Left ventricle myocardium superior (tissue), 1 donor: Measurements from ENCODE around the gene PRDM13. TPM values are rescaled to one million over a fixed set of nuclear protein-coding genes. Genes with fewer than 3 reads are reported as not detected.
"Not testable (repeated sequence)": the region's sequence is repeated elsewhere in the genome, so short reads cannot be mapped to it uniquely, and the experiment has no call there.

Experiments
- ATAC-seq: fragments of 200-7000 bp; cut with Tn5 transposase; one replicate; pipeline ENCODE4 v1.9.1; 2020; ENCODE audit warnings: mild to moderate bottlenecking, moderate library complexity
- DNase-seq: peaks from one replicate; pipeline ENCODE4 v3.0.0-alpha.2; 2020
- intact Hi-C: fragments of 100-400 bp; cut with micrococcal nuclease; formaldehyde crosslinking; loops from one replicate; pipeline ENCODE4 v1.11.0; 2022
- long read RNA-seq: library from polyadenylated mRNA; unstranded; transcript quantifications from one replicate; pipeline ENCODE4 v2.0.0, GENCODE V29; 2021
- total RNA-seq: library from RNA; stranded (reverse); fragmentation: NEBNext Ultra II Directional; extraction: Animal tissue kit (Norgen Biotek cat#: 25700); gene quantifications from one replicate; pipeline ENCODE4 v1.2.1, GENCODE V29; 2021
- donor health status: DM: no; HTN: yes; CAD: no; lungs with severe emphysema.

Gene PRDM13
- not detected for total RNA-seq
- long read RNA-seq: 0 reads

- intact Hi-C loops: no loop called here
- ATAC-seq: no peak
- no peak for DNase-seq
Observed at GRCh38 chr6:99606656-99607415, at the start of gene PRDM13. Gene PRDM13, plus strand, starts transcription at chr6:99606833. Its CDS starts 202 bp downstream, at chr6:99607035.

GRCh38 chr6:99559057-99559456 is 47.6 kb upstream of the PRDM13 start:
- ATAC-seq: no peak
- DNase-seq: no peak
- intact Hi-C loops: no loop called here

DNA sequence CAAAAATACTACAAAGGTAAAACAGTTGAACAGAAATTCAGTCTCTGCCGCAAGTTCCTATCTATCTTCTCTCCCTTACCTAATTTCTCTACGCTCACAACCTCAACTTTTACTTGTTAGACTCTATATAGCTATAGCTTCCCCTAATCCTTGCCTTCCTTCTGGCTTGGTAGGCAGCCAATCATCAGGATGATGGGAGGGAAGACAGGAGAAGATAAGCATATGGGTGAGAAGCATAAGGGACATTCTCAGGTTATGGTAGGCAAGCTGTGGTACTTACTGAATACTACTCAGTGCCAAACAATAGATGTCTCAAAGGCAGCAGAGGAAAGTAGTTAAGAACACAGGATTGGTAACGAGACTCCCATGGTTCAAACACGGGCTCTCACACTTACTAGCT is 46.0 kb upstream of the PRDM13 start:
- DNase-seq (no peak), ATAC-seq (no peak)
- intact Hi-C loops: no loop called here

GRCh38 chr6:99563056-99563723 is 43.4 kb upstream of the PRDM13 start:
- DNase-seq (no peak), ATAC-seq (no peak)
- intact Hi-C loops: no loop called here

- intact Hi-C loops: no loop called here
- peak; percentile 100 for ATAC-seq
- peak; percentile 93 for DNase-seq
Observed at GRCh38 chr6:99568103-99568933, 38.3 kb upstream of the PRDM13 start, which contains the start of gene CCNC. Gene CCNC, minus strand, starts transcription at chr6:99568660. Its CDS starts 133 bp downstream, at chr6:99568527.

DNA sequence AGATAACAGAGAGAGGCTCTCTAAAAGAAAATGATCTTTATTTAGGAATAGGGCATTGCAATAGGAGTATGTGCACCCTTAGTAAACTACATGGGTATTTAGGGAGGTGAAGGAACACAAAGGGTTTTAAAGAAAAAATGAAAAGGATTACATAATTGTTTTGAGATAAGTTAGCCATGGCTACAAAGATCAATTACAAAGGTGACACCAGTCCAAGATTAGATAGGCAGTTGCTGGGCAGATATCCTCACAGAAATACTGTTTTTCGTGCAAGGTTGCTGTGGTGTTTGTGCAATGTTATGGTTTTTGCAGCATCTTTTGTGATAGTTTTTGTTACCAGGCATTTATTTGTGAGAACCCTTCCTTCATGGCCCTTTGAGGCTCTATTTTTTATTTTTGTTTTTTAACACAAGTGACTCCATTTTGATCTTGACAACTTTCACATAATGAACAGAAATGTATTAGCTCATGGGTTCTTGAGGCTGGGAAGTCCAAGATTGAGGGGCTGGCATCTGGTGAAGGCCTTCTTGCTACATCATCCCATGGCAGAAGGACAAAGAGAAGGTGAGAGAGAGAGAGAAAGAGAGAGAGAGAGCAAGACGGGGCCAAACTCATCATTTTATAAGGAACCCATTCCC is 32.5 kb upstream of the PRDM13 start:
- no peak for DNase-seq
- no peak for ATAC-seq
- intact Hi-C loops: no loop called here

GRCh38 chr6:99575544-99576227 is 30.9 kb upstream of the PRDM13 start:
- ATAC-seq: no peak

GRCh38 chr6:99579781-99580180 is 26.9 kb upstream of the PRDM13 start:
- intact Hi-C loops: loop anchor here (10.0 kb wide), 1 partner anchor 165 kb away; no protein-coding TSS in a partner anchor
- DNase-seq: no peak
- no peak for ATAC-seq

More at GRCh38 chr6:99575544-99576227, 30.9 kb upstream of the PRDM13 start:
- intact Hi-C loops: no loop called here
- no peak for DNase-seq

- no peak for ATAC-seq
- intact Hi-C loops: loop anchor here (10.0 kb wide), 1 partner anchor 157 kb away; no protein-coding TSS in a partner anchor
- DNase-seq: no peak
Observed at GRCh38 chr6:99587792-99588191, 18.8 kb upstream of the PRDM13 start.

DNA sequence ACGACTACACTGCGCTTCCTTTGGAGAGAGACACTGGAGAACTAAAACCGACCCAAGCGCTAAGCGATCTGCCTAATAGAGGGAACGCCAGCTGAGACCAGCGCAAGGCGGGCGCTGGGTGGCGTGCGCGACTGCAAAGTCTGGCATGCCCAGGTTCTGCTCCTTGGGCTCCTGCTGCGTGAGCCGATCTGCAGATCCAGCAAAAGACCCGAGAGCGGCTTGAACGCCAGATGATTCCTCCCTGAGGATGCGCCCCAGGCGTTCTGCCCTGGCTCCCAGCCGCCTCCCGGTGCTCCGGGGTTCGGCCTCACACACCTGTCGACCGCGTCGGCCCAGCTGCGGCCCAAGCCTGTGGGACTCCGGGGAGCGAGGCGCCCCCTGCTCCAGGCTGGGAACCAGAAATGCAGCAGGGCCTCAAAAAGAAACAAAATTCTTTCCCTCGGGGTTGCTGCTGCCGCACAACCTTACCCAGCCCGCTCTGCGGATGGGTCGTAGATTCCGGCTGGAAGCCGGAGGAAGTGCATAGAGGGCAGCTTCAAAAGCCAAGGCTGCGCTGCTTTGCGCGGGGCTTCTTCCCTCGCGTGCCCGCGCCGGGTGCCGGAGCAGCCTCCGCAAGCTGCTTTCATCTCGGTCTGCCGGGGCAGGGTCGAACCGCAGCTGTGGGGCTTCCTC is 17.9 kb upstream of the PRDM13 start:
- ATAC-seq: peak; percentile 98
- intact Hi-C loops: loop anchor here (10.0 kb wide), 1 partner anchor 156 kb away; no protein-coding TSS in a partner anchor

GRCh38 chr6:99589290-99589672 is 17.4 kb upstream of the PRDM13 start:
- ATAC-seq: peak; percentile 38
- intact Hi-C loops: loop anchor here (10.0 kb wide), 1 partner anchor 156 kb away; no protein-coding TSS in a partner anchor
- DNase-seq: no peak

More for the DNA sequence above, 17.9 kb upstream of the PRDM13 start:
- DNase-seq: peak; percentile 75

DNA sequence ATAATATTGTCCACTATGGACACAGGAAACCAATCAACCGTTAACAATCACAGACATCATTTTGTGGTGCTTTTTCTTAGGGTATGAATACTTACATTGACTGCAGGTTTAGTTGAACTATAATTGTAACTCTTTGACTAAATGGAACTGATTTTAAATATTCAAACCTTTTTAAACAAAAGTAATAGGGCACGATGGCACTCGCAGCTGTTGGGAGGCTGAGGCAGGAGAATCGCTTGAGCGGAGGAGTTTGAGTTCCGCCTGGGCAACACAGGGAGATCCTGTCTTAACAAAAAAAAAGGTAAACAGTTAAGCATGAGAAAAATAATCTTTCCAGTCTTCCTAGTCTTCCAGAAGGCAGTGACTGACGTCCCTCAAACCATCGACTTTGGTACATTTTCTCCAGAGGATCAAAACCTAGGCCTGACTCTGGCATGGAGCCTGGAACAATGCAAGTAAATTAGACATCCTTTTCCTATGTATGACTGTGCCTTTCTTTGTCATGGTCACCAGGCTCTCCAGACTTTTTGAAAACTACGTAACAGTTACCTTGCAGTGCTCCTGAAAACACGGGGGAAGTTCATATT is 16.6 kb upstream of the PRDM13 start:
- no peak for DNase-seq
- intact Hi-C loops: loop anchor here (10.0 kb wide), 1 partner anchor 155 kb away; no protein-coding TSS in a partner anchor
- ATAC-seq: no peak

DNA sequence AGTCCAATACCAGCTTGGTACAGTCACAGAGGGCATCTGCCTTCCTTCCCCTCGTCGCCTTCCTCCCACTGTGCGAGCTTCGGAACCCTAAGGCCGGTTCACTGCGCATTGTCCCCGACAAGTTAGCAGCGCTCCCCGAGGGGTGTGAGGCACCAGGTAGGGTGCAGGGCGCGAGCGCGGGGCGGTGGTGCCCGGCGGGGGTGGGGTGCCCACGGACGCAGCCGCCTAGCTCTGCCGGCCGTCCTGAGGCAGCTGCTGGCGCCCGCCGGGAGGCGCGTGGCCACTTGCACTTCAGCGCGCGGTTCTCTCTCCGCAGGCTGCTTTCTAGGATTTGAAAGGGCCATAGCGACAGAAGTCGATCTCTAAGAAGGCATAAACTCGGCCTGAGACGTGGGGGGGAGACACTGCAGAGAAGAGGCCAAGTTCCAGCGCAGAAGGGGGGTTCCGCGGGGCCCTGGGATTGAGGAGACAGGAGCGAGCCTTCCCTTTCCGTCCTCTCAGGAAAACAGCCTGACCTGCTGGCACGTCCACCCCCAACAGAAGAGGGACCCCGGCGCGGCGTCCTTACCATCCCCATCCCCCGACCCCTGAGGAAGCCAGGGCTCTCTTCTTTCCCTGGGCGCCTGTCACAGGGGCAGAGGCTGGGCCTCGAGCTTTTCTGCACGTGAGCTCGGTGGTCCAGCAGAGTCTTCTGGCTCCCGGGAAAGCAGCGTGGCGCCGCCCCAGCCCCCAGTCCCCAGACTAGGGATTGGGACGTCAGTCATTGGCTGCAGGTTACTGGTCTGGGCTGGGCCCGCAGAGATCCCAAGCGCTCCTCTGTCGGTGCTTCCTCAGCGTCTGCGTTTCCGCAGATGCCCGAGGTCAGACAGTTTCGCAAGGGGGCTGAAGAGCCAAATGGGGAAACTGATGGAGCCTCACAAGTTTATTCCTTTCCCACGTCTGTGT is 15.6 kb upstream of the PRDM13 start:
- intact Hi-C loops: no loop called here
- DNase-seq (no peak), ATAC-seq (no peak)

DNA sequence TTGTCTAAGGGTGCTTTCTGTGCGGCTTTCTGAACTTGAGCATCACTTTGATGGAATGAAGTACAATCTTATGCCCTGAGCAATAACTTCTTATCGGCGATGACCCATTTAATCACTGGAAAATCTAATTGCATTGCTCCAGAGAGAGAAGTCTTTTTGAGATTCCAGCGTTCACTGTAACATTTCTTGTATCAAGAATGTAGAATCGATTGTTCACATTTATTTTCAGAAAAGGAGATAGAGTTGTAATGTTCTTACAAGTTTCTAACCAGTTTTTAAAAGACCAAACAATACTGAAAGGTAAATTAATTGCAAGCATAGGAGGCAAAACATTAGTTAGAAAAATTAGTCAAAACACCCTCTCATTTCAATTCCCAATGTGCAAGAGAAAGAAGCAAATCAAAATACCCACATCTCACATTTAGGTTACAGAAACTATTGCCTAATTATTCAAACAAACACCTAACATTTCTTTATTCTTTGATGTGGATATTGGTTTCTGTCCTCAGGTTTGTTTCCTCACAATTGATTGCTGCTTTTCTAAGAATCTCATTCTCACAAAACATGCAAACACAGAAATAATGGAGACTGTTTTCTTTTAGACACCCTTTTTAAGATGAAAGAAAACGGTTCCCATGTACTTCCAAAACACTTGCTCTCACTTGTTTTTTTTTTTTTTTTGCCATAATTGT is 14.8 kb upstream of the PRDM13 start:
- DNase-seq: no peak
- no peak for ATAC-seq
- intact Hi-C loops: no loop called here

GRCh38 chr6:99592900-99593299 is 13.7 kb upstream of the PRDM13 start:
- DNase-seq (no peak), ATAC-seq (no peak)
- intact Hi-C loops: no loop called here

DNA sequence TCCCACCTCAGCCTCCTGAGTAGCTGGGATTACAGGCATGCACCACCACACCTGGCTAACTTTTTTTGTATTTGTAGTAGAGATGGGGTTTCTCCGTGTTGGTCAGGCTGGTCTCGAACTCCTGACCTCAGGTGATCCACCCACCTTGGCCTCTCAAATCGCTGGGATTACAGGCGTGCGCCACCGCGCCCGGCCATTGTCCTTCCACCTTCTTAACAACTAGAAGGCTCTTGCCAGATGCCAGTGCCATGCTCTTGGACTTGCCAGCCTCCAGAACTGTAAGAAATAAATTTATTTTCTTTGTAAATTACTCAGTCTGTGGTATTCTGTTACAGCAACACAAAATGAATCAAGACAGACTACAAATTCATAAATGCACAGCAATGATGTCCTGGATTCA is 11.9 kb upstream of the PRDM13 start:
- DNase-seq, ATAC-seq, intact Hi-C loops: not testable (repeated sequence)
